GM12875 (cell line): ENCODE measurements around the gene CNN3.
A peak's percentile ranks its signal among the peaks of the same experiment; 100 is the strongest.

Source experiments
- H3K4me3 ChIP-seq: one replicate; pipeline ENCODE4 v1.5.1; 2011; ENCODE audit warnings: low read depth, low read length, control low read depth
- TF ChIP-seq, protein P1 (sequence below): IDR thresholded peaks from 2 replicates; pipeline ENCODE4 v1.5.1; 2011; ENCODE audit warnings: low read depth, mild to moderate bottlenecking, control low read depth, inconsistent platforms, low read length, moderate library complexity, borderline replicate concordance; ENCODE audit not compliant: insufficient read depth

CNN3 gene

DNA sequence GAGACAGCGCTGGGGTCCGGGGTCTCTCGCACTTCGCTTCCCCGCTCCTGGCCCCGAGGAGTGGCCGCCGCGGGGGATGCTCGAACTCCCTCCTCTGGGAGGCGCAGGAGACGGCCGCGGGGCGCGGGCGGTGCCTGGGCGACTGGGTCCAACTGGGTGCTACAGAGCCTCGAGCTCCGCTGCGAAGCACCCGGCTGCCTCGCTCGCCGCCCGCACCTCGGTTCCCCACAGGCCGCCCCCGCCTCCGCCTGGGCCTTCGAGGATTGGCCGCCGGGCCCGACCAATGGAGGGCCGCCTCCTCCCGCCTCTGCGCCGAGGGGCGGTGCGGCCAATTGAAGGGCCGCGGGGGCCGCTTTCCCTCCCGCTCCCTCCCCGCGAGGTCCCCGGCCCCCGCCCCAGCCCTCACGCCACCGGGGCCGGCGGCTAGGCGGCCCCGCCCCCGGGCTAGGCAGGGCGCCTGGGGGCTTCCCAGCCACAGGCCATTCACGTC is at the start of gene CNN3:
Gene CNN3, minus strand, starts transcription at position 196 of the 490 bp plus-strand sequence. CDS start 216 bp downstream, outside the sequence.
- peak within 1 kb of the TSS; percentile 26 for H3K4me3 ChIP-seq
- TF ChIP-seq, protein P1, sequence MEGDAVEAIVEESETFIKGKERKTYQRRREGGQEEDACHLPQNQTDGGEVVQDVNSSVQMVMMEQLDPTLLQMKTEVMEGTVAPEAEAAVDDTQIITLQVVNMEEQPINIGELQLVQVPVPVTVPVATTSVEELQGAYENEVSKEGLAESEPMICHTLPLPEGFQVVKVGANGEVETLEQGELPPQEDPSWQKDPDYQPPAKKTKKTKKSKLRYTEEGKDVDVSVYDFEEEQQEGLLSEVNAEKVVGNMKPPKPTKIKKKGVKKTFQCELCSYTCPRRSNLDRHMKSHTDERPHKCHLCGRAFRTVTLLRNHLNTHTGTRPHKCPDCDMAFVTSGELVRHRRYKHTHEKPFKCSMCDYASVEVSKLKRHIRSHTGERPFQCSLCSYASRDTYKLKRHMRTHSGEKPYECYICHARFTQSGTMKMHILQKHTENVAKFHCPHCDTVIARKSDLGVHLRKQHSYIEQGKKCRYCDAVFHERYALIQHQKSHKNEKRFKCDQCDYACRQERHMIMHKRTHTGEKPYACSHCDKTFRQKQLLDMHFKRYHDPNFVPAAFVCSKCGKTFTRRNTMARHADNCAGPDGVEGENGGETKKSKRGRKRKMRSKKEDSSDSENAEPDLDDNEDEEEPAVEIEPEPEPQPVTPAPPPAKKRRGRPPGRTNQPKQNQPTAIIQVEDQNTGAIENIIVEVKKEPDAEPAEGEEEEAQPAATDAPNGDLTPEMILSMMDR, result no peak

DNA sequence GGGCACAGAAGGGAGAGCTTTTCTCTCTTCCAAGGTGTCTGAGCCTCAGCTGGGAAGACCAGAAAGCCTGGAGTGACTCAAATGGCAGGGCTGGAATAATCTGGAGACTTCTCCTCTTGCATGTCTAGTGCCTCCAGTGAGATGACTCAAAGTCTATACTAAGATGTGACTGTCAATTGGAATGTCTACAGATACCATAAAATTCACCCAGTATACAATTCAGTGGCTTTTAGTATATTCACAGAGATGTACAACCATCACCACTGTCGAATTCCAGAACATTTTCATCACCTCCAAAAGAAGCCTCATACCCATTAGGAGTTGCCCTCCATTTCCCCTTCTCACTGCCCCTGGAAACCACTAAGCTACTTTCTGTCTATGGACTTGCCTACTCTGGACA is 47.9 kb upstream of the CNN3 start:
- TF ChIP-seq, protein P1, result no peak
- H3K4me3 ChIP-seq, result no peak overlapping the region

DNA sequence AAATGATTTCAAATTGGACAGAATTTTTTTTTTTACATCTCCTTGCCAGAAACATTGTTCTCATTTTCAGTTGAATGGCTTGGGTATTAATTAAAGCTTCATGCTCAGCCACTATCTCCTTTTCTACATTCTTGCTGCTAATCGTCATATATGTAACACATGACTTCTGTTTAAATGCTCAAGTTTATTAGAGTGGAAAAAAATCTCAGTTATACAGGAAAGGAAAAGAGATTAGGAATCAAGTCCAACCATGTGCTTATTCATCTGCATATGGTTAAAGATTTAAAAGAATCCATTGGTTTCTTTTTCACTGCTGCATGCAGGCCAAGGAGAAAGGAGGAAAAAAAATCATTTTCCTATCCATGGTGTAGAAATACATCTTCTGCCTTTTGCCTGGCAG is 47.3 kb upstream of the CNN3 start:
- TF ChIP-seq, protein P1, result no peak
- no peak overlapping the region for H3K4me3 ChIP-seq

GRCh38 chr1:94973309-94973922 is 46.5 kb upstream of the CNN3 start:
- H3K4me3 ChIP-seq, result no peak overlapping the region
- TF ChIP-seq, protein P1, result no peak

- TF ChIP-seq, protein P1, result no peak
- H3K4me3 ChIP-seq, result no peak overlapping the region
Observed at GRCh38 chr1:94971491-94971924, 44.6 kb upstream of the CNN3 start.

DNA sequence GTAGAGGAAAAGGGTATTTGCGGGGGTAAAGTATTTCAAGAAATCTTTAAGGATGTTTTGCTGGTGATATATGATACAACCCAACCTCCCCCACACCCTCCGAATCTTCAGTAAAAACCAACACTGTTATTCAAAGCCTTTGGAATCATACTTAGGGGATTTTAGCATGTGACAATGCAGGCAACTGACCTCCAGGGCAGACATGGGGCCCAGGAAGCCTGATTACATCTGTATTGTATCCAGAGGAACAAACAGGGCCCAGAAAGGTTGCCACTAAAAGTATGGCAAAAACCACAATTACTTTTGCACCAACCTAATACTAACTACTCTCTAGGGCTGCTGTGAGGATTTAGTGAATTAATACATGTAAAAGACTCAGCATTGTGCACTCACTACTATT is 43.9 kb upstream of the CNN3 start:
- H3K4me3 ChIP-seq, result no peak overlapping the region
- TF ChIP-seq, protein P1, result no peak

- TF ChIP-seq, protein P1, result no peak
- no peak overlapping the region for H3K4me3 ChIP-seq
Observed at GRCh38 chr1:94969137-94969536, 42.2 kb upstream of the CNN3 start.
